Activated T-cell treated with anti-CD3 and anti-CD28 coated beads, Interleukin-2, amount 50 U/mL, for 48 hours (primary cell): ENCODE measurements around the gene NFYC.

Experiments
- DNase-seq, 2 experiments: peaks; one replicate each; pipeline ENCODE4 v3.0.0-alpha.2; 2020

The NFYC gene

DNA sequence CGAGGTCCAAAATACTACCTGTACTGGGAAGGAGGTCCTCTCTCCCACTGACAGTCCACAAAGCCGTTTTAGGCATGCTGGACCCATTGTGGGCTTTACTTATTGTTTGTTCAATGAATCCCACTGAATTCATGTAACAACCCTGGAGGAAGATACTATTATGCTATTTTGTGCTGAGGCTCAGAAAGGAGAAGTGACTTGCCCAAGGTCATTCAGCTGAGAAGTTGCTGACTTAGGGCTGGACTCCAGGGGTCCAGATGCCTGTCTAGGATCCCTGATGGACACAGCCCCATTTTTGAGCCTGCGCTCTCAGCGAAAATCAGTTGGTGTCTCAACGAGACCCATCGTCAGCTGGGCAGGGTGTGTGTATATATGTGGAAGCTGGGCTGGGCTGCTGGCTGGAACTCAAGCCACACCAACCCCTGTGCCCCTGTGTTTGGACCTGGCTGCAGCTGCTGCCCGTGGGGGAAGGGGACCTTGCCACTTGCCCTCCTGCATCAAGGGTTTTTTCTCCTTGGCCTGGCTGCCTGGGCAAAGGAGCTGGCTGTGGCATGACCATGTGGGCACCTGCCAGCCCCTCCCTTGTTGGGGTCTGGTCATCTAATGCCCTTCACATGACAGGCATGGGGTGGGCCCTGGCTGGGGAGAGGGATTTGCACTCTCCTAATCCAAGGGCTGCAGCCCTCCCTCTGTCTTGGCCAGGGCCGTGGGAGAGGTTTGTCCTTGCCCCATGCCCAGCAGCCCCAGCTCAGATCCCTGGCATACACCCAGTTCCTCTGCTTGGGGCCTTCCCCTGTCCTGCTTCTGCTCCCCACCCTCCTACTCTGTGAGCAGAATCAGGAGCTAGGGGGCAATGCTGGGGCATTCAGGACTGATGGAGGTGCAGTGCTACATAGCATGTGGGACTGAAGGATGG is 107.1 kb downstream of the NFYC start:
- no peak for DNase-seq

DNA sequence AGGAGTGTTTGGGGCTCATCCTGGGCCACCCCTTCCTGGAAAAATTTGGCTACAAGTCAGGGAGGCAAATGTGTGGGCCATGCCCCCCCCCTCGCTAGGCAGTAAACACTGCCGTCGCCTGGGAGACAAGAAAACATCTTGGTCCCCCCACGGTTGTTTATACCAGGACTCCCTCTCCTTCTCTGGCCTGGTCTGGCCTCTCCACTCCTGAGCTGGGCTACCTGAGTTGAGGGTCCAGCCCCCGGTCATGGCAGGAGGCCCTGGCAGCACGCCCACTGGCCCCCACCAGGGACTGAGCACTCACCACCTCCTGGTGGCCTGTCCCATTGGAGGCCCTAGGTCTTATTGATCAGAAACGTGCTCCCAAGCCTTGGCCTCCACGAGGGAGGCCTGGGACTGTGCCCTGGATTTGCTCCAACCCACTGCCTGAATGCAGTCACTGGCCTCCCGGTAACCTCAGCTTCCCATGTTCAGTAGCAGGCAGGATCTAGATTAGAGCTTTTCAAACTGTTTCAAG is 107.9 kb downstream of the NFYC start:
- no peak for DNase-seq

DNA sequence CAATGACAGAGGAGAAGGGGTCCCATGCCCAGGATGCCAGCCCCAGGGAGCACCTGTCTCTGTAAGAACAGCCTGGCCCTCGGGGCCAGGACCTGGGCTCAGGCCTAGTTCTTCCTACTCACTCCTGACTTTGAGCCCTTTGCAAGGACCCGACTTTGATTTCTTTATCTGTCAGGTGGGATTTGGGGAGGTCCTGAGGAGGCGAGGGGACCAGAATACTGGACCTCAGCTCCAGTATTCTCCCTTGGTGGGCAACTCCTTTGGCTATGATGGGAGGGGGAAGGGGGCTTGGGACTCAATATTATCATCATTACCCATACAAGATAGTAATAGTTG is 110.2 kb downstream of the NFYC start:
- no peak for DNase-seq

GRCh38 chr1:40802078-40802741 is 110.7 kb downstream of the NFYC start:
- peak; percentile 86 to 89 for DNase-seq

- no peak for DNase-seq
Measured at GRCh38 chr1:40802742-40803113, 111.2 kb downstream of the NFYC start.

GRCh38 chr1:40803447-40803846 is 111.9 kb downstream of the NFYC start:
- no peak for DNase-seq

DNA sequence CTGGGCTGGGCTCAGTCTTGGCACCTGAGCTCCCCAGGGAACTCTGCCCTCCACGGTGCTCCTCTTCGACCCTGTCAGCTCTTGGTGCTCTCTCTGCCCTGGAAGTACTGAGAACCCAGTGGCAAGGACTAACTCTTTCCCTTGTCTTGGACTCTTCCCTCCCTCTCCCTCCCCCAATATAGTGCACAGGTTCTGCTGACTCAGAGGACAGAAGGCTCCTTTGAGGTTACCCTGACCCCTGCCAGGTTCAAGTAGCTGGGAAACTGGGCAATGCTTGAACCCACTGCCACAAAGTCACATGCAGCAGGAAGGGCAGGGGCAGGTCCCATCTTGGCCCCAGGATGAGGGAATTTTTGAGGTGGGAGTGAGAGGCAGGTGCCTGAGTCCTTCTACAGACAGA is 112.4 kb downstream of the NFYC start:
- no peak for DNase-seq

- DNase-seq, result no peak
Measured at GRCh38 chr1:40806240-40806639, 114.7 kb downstream of the NFYC start.

DNA sequence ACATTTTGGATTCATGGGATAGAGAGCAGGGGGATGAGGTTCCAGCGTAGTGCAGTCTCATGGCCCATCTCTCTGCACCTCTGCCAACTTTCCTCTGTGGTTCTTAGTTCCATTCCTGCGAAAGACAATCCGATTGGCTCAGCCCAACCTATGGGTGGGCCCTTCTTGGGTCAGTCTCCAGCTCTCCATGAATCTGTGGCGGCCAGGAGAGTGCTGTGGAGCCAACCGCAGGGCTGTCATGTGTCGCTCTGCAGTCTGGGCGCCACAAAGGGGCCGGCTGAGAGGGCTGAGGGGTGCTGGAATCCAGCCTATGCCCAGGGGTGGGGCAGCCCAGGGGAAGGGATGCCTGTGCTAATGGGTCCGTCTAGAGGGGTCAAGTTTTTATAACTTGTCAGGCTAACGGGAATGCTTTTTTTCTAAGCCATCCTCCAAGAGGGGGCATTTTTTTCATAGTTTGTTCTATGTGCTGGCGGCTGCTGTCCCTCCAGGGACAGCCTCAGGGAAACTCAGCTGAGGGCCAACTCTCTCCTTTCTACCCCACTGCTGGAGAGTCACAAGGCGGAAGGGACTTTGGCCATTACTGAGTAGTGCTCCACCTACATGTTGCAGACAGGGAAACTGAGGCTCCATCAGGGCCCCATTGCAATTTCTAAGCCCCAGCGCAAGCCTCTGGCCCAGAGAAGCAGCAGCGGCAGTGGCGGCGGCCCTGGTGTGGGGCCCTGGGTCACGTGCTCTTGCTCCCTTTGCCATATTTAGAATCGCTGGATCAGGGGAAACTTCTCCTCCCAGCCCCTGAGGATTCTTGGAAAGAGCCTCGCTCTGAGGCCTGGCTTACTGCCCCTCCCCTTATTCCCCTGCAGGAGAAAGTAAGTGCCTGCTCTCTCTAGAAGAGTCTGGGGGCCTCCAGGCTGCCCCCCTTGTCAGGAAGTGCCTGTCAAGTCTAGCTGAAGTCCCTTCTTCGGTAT is 115.5 kb downstream of the NFYC start:
- no peak for DNase-seq

- DNase-seq, result no peak
Measured at GRCh38 chr1:40808002-40808401, 116.5 kb downstream of the NFYC start.

GRCh38 chr1:40808444-40808843 is 116.9 kb downstream of the NFYC start:
- no peak for DNase-seq

DNA sequence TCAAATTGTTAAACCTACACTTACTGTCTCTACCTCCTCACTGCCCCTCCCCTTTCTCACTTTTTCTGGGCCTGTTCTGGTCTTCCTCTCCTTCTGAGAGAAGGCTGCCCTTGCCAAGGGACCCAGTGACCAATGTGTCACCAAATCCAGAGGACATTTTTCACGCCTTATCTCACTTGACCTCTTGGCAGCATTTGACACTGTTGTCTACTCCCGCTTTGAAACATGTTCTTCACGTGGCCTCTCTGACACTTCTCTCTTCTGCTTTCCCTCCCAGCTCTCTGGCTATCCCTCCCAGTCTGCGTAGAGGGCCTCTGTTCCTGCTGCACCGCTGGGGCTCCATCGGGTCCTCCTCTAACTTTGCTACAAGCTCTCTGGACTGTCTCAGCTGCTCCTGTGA is 117.4 kb downstream of the NFYC start:
- no peak for DNase-seq

DNA sequence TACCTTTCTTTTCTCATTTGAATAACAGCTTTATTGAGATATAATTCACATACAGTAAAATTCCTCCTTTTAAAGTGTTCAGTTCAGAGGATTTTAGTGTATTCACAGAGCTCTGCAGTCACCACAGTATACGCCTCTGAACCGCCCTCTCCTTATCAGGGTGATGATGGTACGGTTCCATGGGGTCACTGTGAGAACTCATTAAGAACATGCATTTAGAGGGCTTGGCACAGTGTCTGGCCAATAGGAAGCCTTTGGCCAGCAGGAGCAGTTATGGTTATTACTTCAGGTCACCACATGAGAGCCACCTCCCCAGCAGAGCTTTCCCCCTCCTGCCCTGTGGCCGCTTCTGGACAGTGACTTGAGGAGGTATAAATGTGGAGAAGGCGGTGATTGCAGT is 119.4 kb downstream of the NFYC start:
- no peak for DNase-seq

GRCh38 chr1:40815420-40815819 is 123.9 kb downstream of the NFYC start:
- no peak for DNase-seq

- no peak for DNase-seq
Measured at GRCh38 chr1:40817791-40818263, 126.3 kb downstream of the NFYC start.

GRCh38 chr1:40818264-40818961 is 126.9 kb downstream of the NFYC start:
- peak; percentile 89 to 91 for DNase-seq

DNA sequence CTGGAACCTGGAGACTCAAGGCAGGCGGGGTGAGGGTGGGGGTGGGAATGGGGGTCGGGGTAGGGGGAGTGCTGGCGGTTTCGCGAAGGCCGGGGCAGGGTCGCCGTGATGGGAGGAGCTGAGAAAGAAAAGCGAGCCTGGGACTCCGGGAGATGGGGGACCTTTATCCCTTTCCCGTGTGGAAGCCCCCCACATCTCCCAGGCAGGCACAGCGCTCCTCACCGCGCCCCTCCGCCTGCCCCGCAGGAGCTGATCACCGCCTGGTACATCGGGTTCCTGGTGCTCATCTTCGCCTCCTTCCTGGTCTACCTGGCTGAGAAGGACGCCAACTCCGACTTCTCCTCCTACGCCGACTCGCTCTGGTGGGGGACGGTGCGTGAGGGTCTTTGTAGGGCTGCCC is 127.6 kb downstream of the NFYC start:
- no peak for DNase-seq

DNA sequence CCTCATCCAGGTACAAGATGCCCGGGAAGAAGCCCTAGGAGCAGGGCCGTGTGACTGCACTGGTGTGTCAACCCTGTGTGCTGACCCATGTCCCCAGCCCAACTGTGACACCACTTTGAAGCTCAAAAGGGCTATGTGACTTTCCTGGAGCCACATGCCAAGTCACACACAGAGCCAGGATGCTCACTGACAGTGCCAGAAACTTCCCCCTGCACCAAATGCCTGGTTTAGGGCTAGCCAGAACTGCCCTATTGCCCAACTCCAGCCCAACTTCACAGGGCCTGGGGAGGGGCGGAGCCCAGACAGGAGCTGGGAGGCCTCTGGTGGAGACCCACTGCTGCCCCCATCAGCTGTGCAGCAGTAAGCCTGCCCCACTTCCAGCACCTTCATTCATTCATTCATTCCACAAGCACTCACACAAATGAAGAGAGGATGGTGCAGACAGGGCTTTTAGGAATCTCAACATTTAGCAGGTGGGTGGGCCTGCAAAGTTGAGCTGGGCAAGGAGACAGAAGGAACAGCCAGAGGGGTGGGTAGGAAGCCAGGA is 128.8 kb downstream of the NFYC start:
- DNase-seq, result no peak
